ENCODE measurements around the gene EXOG.

EXOG gene

GRCh38 chr3:38549082-38549481 is 52.9 kb downstream of the EXOG start:
- no peak for DNase-seq

GRCh38 chr3:38549486-38549885 is 53.3 kb downstream of the EXOG start:
- DNase-seq = no peak

GRCh38 chr3:38549957-38550840 is 54.1 kb downstream of the EXOG start:
- no peak for DNase-seq

GRCh38 chr3:38551026-38551832 is 55.1 kb downstream of the EXOG start:
- no peak for DNase-seq

- no peak for DNase-seq
Measured at GRCh38 chr3:38552364-38552763, 56.2 kb downstream of the EXOG start.

- DNase-seq = no peak
Measured at GRCh38 chr3:38553071-38553470, 56.9 kb downstream of the EXOG start.

- no peak for DNase-seq
Measured at GRCh38 chr3:38554127-38554827, 58.1 kb downstream of the EXOG start.

GRCh38 chr3:38555149-38555840 is 59.2 kb downstream of the EXOG start:
- DNase-seq = no peak

GRCh38 chr3:38555926-38556325 is 59.8 kb downstream of the EXOG start:
- no peak for DNase-seq

GRCh38 chr3:38556640-38557358 is 60.7 kb downstream of the EXOG start:
- no peak for DNase-seq

- no peak for DNase-seq
Measured at GRCh38 chr3:38558864-38559263, 62.7 kb downstream of the EXOG start.

- DNase-seq = no peak
Measured at GRCh38 chr3:38560284-38560683, 64.1 kb downstream of the EXOG start.

GRCh38 chr3:38560996-38561717 is 65.0 kb downstream of the EXOG start:
- DNase-seq = no peak

GRCh38 chr3:38561746-38562466 is 65.8 kb downstream of the EXOG start:
- no peak for DNase-seq

GRCh38 chr3:38562467-38562925 is 66.4 kb downstream of the EXOG start:
- DNase-seq = no peak

- DNase-seq = no peak
Measured at GRCh38 chr3:38563070-38563885, 67.1 kb downstream of the EXOG start.

- no peak for DNase-seq
Measured at GRCh38 chr3:38563886-38564270, 67.7 kb downstream of the EXOG start.

GRCh38 chr3:38564631-38565338 is 68.6 kb downstream of the EXOG start:
- DNase-seq = no peak

All from KG1 (cell line).